Measurements from ENCODE around the gene SHH. TPM values are rescaled to one million over a fixed set of nuclear protein-coding genes. Genes with fewer than 3 reads are reported as not detected.

The SHH gene
- total and polyA plus RNA-seq, 2 of the 13 experiments (the other 11 are each of a cell fraction or from before 2014, with no cell fraction given): 1.9 to 3.4 TPM

GRCh38 chr7:155774947-155775346, 37.3 kb downstream of the SHH start (continued):
- TF ChIP-seq ZNF354B (CRISPR knock-in tag; IDR thresholded peaks at IDR 0.05): no peak
- TF ChIP-seq SIX4 (CRISPR knock-in tag; IDR thresholded peaks at IDR 0.05): no peak
- no peak for TF ChIP-seq MXD1 (CRISPR knock-in tag; IDR thresholded peaks at IDR 0.05)
- TF ChIP-seq ZNF441 (CRISPR knock-in tag; IDR thresholded peaks at IDR 0.05; ENCODE audit: borderline replicate concordance): no peak
- no peak for TF ChIP-seq MTF2 (CRISPR knock-in tag; IDR thresholded peaks at IDR 0.05; ENCODE audit: borderline replicate concordance)

GRCh38 chr7:155773531-155773930, 38.7 kb downstream of the SHH start:
- BruUV-seq (replicated peaks): no TSS peak
- ChIA-PET POLR2A (no interaction called here), CTCF (ENCODE audit: low intra/inter-chr PET ratio, low total read pairs) (no interaction called here)
- Histone ChIP-seq H3K27ac (ENCODE audit: extremely low read length, insufficient read depth, low read length) (no peak overlapping the region), H3K4me2 (ENCODE audit: low read depth, low read length) (no peak overlapping the region), H3K79me2 (ENCODE audit: insufficient read depth, low read length) (no peaks in the 10 kb centered on the region), H3K4me3 (replicated peaks in 1 of 3; ENCODE audit: insufficient read depth in 1 of 3, low read depth in 2 of 3, low read length in 3 of 3) (no peak overlapping the region), H3K36me3 (replicated peaks in 1 of 2; ENCODE audit: control insufficient read depth in 1 of 2, insufficient read depth in 2 of 2, low read length in 2 of 2) (peaks cover 33 to 90% of the 10 kb centered on the region in 2 experiments), H3K4me1 (ENCODE audit: insufficient read depth, low read length) (peaks cover 15% of the 10 kb centered on the region), H3K9ac (ENCODE audit: insufficient read depth, low read depth, low read length) (no peak overlapping the region), H2AFZ (ENCODE audit: low read length) (no peak overlapping the region), H4K20me1 (ENCODE audit: insufficient read depth, low read length) (peaks cover 7% of the 10 kb centered on the region; the same call in 1 of the 2 replicates), H3K9me3 (ENCODE audit: low read length) (no peaks in the 10 kb centered on the region), H3K27me3 (ENCODE audit: control insufficient read depth in 1 of 2, insufficient read depth in 2 of 2, low read length in 2 of 2) (no peaks in the 10 kb centered on the region)
- DNase-seq (ENCODE audit: low spot score): no peak
- TF ChIP-seq ZNF557 (CRISPR knock-in tag; IDR thresholded peaks at IDR 0.05): no peak
- no peak for TF ChIP-seq TBP (CRISPR knock-in tag; IDR thresholded peaks at IDR 0.05)
- no peak for TF ChIP-seq PBX3 (CRISPR knock-in tag; IDR thresholded peaks at IDR 0.05; ENCODE audit: borderline replicate concordance)
- TF ChIP-seq IKZF4 (CRISPR knock-in tag; IDR thresholded peaks at IDR 0.05; ENCODE audit: borderline replicate concordance, low read depth, not compliant biosample characterization): no peak
- no peak for FAIRE-seq
- ATAC-seq: no peak
- 99% methylated on average over 4 of the region's 4 CpGs for WGBS (ENCODE audit: low lambda C conversion rate)
- in situ Hi-C loops (cut with HindIII; ENCODE audit: extremely low pct_ligation_motif_present, low pct_unique_long_range_greater_than_20kb): loop anchor here (25.0 kb wide), 1 partner anchor 386 kb away; no protein-coding TSS in a partner anchor
- intact Hi-C loops (cut with micrococcal nuclease; ENCODE audit: unreplicated experiment): no loop called here

Data from HepG2 (cell line).